Left hindlimb (tissue), 1 donor: ENCODE data around the gene METAP1D.
"Not testable (repeated sequence)": the region's sequence is repeated elsewhere in the genome, so short reads cannot be mapped to it uniquely, and the experiment has no call there.

ENCODE experiments used
- DNase-seq: peaks from one replicate; pipeline ENCODE4 v3.0.0-alpha.2; 2018

The METAP1D gene

GRCh38 chr2:171999604-172000469 lies at the start of gene METAP1D:
METAP1D (plus strand) TSS chr2:171999953; CDS start chr2:171999970, 17 bp downstream.
- DNase-seq, result peak; percentile 93

- no peak for DNase-seq
Observed at GRCh38 chr2:171952276-171952675, 47.5 kb upstream of the METAP1D start.

GRCh38 chr2:171952748-171953147 lies 47.0 kb upstream of the METAP1D start:
- no peak for DNase-seq

GRCh38 chr2:171956135-171956825 lies 43.5 kb upstream of the METAP1D start:
- no peak for DNase-seq

- DNase-seq, result no peak
Observed at GRCh38 chr2:171957061-171957460, 42.7 kb upstream of the METAP1D start.

GRCh38 chr2:171958475-171958874 lies 41.3 kb upstream of the METAP1D start:
- DNase-seq, result no peak

GRCh38 chr2:171959998-171960397 lies 39.8 kb upstream of the METAP1D start:
- no peak for DNase-seq

- no peak for DNase-seq
Observed at GRCh38 chr2:171960570-171960969, 39.2 kb upstream of the METAP1D start.

- DNase-seq, result no peak
Observed at GRCh38 chr2:171963198-171963597, 36.6 kb upstream of the METAP1D start.

- DNase-seq, result no peak
Observed at GRCh38 chr2:171964308-171964707, 35.4 kb upstream of the METAP1D start.

- no peak for DNase-seq
Observed at GRCh38 chr2:171965238-171965637, 34.5 kb upstream of the METAP1D start.

- no peak for DNase-seq
Observed at GRCh38 chr2:171965661-171966060, 34.1 kb upstream of the METAP1D start.

- DNase-seq, result no peak
Observed at GRCh38 chr2:171966235-171966634, 33.5 kb upstream of the METAP1D start.

- no peak for DNase-seq
Observed at GRCh38 chr2:171966688-171967087, 33.1 kb upstream of the METAP1D start.

- no peak for DNase-seq
Observed at GRCh38 chr2:171968509-171968908, 31.2 kb upstream of the METAP1D start.

- no peak for DNase-seq
Observed at GRCh38 chr2:171972329-171972982, 27.3 kb upstream of the METAP1D start.

GRCh38 chr2:171979103-171979502 lies 20.6 kb upstream of the METAP1D start:
- DNase-seq, result no peak

- DNase-seq, result not testable (repeated sequence)
Observed at GRCh38 chr2:171983924-171984323, 15.8 kb upstream of the METAP1D start.

GRCh38 chr2:171985076-171985475 lies 14.7 kb upstream of the METAP1D start:
- no peak for DNase-seq

- no peak for DNase-seq
Observed at GRCh38 chr2:171986778-171987177, 13.0 kb upstream of the METAP1D start.

- no peak for DNase-seq
Observed at GRCh38 chr2:171991027-171991426, 8.7 kb upstream of the METAP1D start.

GRCh38 chr2:171995586-171995985 lies 4.2 kb upstream of the METAP1D start:
- no peak for DNase-seq

GRCh38 chr2:171996021-171996420 lies 3.7 kb upstream of the METAP1D start:
- no peak for DNase-seq

GRCh38 chr2:171997031-171997430 lies 2.7 kb upstream of the METAP1D start:
- not testable (repeated sequence) for DNase-seq
